Psoas muscle (tissue), 8 donors: ENCODE results near the gene MACROH2A1. TPM values are rescaled to one million over a fixed set of nuclear protein-coding genes. Genes with fewer than 3 reads are reported as not detected.

Experiments used
- ATAC-seq, 4 donors: fragments of 200-7000 bp; cut with Tn5 transposase; one replicate each; pipeline ENCODE4 v1.9.1; 2020; ENCODE audit warnings: moderate library complexity in 3 of 4, mild to moderate bottlenecking in 2 of 4
- DNase-seq, 2 donors: peaks; one replicate each; pipeline ENCODE4 v3.0.0-alpha.2; 2020
- H3K27ac ChIP-seq: fragments of 200-600 bp; one replicate; pipeline ENCODE4 v1.8.0; 2022
- H3K27me3 ChIP-seq, 3 donors: fragments of 200-600 bp in 1 of 3; one replicate each; pipeline versions ENCODE4 v1.6.1 to v1.8.0; 2013 to 2022; ENCODE audit warnings: low read length in 2 of 3, mild to moderate bottlenecking in 2 of 3, moderate library complexity in 1 of 3; ENCODE audit not compliant: insufficient read depth in 3 of 3
- H3K36me3 ChIP-seq, 2 donors: fragments of 200-600 bp in 1 of 2; one replicate each; pipeline versions ENCODE4 v1.6.1 to v1.8.0; 2013 to 2022; ENCODE audit warnings: low read depth in 1 of 2, mild to moderate bottlenecking in 1 of 2, moderate library complexity in 1 of 2; ENCODE audit not compliant: insufficient read depth in 1 of 2
- H3K4me1 ChIP-seq: fragments of 200-600 bp; one replicate; pipeline ENCODE4 v1.8.0; 2022
- H3K4me3 ChIP-seq: fragments of 200-600 bp; one replicate; pipeline ENCODE4 v1.8.0; 2022; ENCODE audit warnings: mild to moderate bottlenecking
- H3K9me3 ChIP-seq: fragments of 200-600 bp; one replicate; pipeline ENCODE4 v1.8.0; 2022
- WGBS, 3 donors: extraction: QIAGEN DNeasy Blood & Tissue Kit; methylation state at CpG; one replicate each; pipeline versions ENCODE4 v1.1.6 to v1.1.7; 2013; 5-methylcytosine and 5-hydroxymethylcytosine counted together
- intact Hi-C, 2 donors: fragments of 100-400 bp; cut with DNase I; formaldehyde crosslinking; loops; one replicate each; pipeline versions ENCODE4 v1.11.0 to v1.14.2; 2022
- polyA plus RNA-seq, 3 donors: library from polyadenylated mRNA; stranded (reverse); fragments of 200-250 nt; gene quantifications; one replicate each; pipeline ENCODE4 v1.2.3, GENCODE V29; 2013
- total RNA-seq, 4 donors: library from RNA; stranded (reverse); fragmentation: NEBNext Ultra II Directional in 2 of 4; extraction: Animal tissue kit (Norgen Biotek cat#: 25700) in 2 of 4; gene quantifications; one replicate each; pipeline versions ENCODE4 v1.2.1 to v1.2.4, GENCODE V29; 2021 to 2023
- TF ChIP-seq, protein P1 (sequence below): fragments of 200-600 bp; IDR thresholded peaks from one replicate; pipeline ENCODE4 v1.8.0; 2022; ENCODE audit warnings: antibody characterized with exemption
- donor health status: healthy with polysubstance abuse.
- donor health status: DM: no; HTN: no; CAD: no; lungs with moderate emphysema.
- donor health status: Bipolar disorder and iron deficiency.
- donor health status: healthy.
- donor health status: DM: yes; HTN: yes; CAD: no.
- donor health status: DM: no; HTN: no; CAD: no.
- donor health status: DM: no; HTN: no; CAD: no.
- donor health status: DM: yes; HTN: yes; CAD: no.

Gene MACROH2A1
- total and polyA plus RNA-seq, 7 donors, result 57.8 to 127 (median 85.7) TPM

- intact Hi-C loops, result no loop called here
- DNase-seq, result peak; percentile 66 to 82
Observed at GRCh38 chr5:135375040-135375793, 23.8 kb downstream of the MACROH2A1 start.

DNA sequence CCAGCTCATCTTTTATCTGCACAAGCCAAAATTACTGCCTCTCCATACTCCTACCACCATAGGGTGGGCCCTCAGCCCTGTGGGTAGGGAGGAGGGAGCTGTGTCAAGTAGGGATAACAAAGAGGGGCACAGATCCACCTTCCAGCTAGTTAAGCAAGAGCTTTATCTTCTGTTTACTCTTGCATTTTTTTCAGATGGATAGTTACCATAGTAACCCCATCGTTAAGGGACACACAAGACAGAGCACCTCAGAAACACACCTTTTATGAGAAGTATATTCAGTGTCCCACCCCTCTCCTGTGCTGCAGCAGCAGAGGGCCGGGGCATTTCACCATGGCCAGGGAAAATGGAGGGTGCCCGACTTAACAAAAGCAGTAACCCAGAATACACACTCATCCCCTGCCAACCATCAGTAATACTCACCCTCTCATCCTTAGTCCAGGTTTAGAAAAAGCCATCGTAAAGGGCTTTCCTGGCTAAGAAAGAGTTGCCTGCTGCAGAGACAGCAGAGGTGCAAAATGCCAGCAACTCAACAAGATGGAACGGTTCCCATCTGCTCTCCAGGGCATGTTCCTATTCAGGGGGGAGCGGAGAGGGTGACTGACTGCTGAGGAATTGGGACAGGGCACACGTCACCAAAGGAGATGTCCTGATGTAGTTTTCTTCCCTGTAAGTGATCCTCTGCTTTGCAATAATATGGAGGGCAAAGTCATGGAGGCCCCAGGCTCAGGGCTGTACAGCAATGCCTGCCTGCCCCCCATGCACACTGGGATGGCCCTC lies 25.1 kb downstream of the MACROH2A1 start:
- TF ChIP-seq, protein P1, sequence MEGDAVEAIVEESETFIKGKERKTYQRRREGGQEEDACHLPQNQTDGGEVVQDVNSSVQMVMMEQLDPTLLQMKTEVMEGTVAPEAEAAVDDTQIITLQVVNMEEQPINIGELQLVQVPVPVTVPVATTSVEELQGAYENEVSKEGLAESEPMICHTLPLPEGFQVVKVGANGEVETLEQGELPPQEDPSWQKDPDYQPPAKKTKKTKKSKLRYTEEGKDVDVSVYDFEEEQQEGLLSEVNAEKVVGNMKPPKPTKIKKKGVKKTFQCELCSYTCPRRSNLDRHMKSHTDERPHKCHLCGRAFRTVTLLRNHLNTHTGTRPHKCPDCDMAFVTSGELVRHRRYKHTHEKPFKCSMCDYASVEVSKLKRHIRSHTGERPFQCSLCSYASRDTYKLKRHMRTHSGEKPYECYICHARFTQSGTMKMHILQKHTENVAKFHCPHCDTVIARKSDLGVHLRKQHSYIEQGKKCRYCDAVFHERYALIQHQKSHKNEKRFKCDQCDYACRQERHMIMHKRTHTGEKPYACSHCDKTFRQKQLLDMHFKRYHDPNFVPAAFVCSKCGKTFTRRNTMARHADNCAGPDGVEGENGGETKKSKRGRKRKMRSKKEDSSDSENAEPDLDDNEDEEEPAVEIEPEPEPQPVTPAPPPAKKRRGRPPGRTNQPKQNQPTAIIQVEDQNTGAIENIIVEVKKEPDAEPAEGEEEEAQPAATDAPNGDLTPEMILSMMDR, result no peak
- Histone ChIP-seq H3K27me3 (no peaks in the 10 kb centered on the region), H3K4me3 (no peak overlapping the region), H3K27ac (peak overlapping the region; percentile 83), H3K4me1 (peaks cover 50% of the 10 kb centered on the region), H3K9me3 (no peaks in the 10 kb centered on the region), H3K36me3 (peaks cover 2 to 33% of the 10 kb centered on the region in 2 donors)
- 29 to 41% (median 31%) methylated on average over 7 of the region's 7 CpGs for WGBS, 3 donors
- ATAC-seq (peak; percentile 94 to 96 (median 94)), DNase-seq (peak; percentile 49 to 82)
- intact Hi-C loops, result no loop called here

More at GRCh38 chr5:135375040-135375793, 23.8 kb downstream of the MACROH2A1 start:
- ATAC-seq, result peak; percentile 79 to 89 (median 82)
- Histone ChIP-seq H3K4me1 (peaks cover 63% of the 10 kb centered on the region), H3K4me3 (no peak overlapping the region), H3K9me3 (no peaks in the 10 kb centered on the region), H3K27ac (peak overlapping the region; percentile 83), H3K27me3 (no peaks in the 10 kb centered on the region), H3K36me3 (peaks cover 0 to 30% of the 10 kb centered on the region in 2 donors)
- WGBS, 3 donors, result 34 to 45% (median 38%) methylated on average over 6 of the region's 6 CpGs
- TF ChIP-seq, protein P1, result no peak

GRCh38 chr5:135372654-135373381 lies 26.2 kb downstream of the MACROH2A1 start:
- 79 to 83% (median 81%) methylated on average over 10 of the region's 10 CpGs for WGBS, 3 donors
- H3K9me3 ChIP-seq, result no peaks in the 10 kb centered on the region
- no peaks in the 10 kb centered on the region for H3K27me3 ChIP-seq
- peaks cover 2 to 35% of the 10 kb centered on the region in 2 donors for H3K36me3 ChIP-seq
- DNase-seq, result no peak
- H3K4me1 ChIP-seq, result peaks cover 49% of the 10 kb centered on the region
- intact Hi-C loops, result no loop called here
- H3K4me3 ChIP-seq, result no peak overlapping the region
- H3K27ac ChIP-seq, result no peak overlapping the region
- ATAC-seq, result no peak
- TF ChIP-seq, protein P1, result no peak

GRCh38 chr5:135371622-135372232 lies 27.3 kb downstream of the MACROH2A1 start:
- H3K4me3 ChIP-seq, result no peak overlapping the region
- H3K36me3 ChIP-seq, result peaks cover 2 to 33% of the 10 kb centered on the region in 2 donors
- no peak for ATAC-seq
- intact Hi-C loops, result no loop called here
- no peaks in the 10 kb centered on the region for H3K9me3 ChIP-seq
- TF ChIP-seq, protein P1, result no peak
- H3K27ac ChIP-seq, result no peak overlapping the region
- DNase-seq, result no peak
- peaks cover 60% of the 10 kb centered on the region for H3K4me1 ChIP-seq
- no peaks in the 10 kb centered on the region for H3K27me3 ChIP-seq
- WGBS, 3 donors, result 90 to 96% (median 91%) methylated on average over 4 of the region's 4 CpGs
